Bronchial epithelial cell (primary cell): Measurements from ENCODE around the gene ZNF618. TPM values are rescaled to one million over a fixed set of nuclear protein-coding genes. Genes with fewer than 3 reads are reported as not detected.
A peak's percentile ranks its signal among the peaks of the same experiment; 100 is the strongest.

Experiments
- DNase-seq: peaks from one replicate; pipeline ENCODE4 v3.0.0-alpha.2; 2010; ENCODE audit warnings: low read depth
- FAIRE-seq: peaks from 2 replicates; lab custom pipeline; 2011; peaks lifted over from hg19 to GRCh38; lab: Jason Lieb, UNC
- H3K27me3 ChIP-seq: 2 replicates; pipeline ENCODE4 v1.5.1; 2011; ENCODE audit warnings: low read length; ENCODE audit not compliant: control insufficient read depth, insufficient read depth
- H3K36me3 ChIP-seq: 2 replicates; pipeline ENCODE4 v1.5.1; 2011; ENCODE audit warnings: low read length; ENCODE audit not compliant: control insufficient read depth, insufficient read depth
- H3K4me3 ChIP-seq: 2 replicates; pipeline ENCODE4 v1.5.1; 2011; ENCODE audit warnings: mild to moderate bottlenecking, low read depth, low read length, control low read depth
- total RNA-seq: library from RNA; depleted of rRNA; stranded (reverse); fragments of >200 nt; gene quantifications from 2 replicates; pipeline ENCODE4 v1.2.1, GENCODE V29; 2014
- TF ChIP-seq, protein P1 (sequence below): IDR thresholded peaks from 2 replicates; pipeline ENCODE4 v1.5.1; 2011; ENCODE audit warnings: mild to moderate bottlenecking, moderate library complexity, low read length, control low read depth, inconsistent platforms; ENCODE audit not compliant: insufficient read depth, severe bottlenecking

ZNF618 gene
- total RNA-seq, 1 donor from 2014 or later, result 1.6 TPM

DNA sequence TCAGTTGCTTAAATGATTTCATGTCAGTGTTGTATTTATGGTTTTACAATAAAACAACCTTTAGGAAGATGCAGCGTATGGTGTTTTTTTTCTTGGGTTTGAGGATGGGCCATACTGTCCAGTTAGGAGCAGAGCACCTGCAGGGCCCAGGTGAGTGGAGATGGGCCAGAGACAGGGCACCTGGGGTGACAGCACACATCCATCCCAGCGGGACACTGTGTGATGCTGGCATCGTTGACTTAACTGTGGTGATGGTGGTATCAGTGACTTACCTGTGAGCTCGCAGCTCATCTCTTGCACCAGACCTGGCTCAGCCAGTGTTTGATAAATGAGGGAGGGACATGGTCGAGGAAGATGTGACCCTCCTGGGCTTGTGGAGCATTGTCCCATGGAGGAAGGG, 180.4 kb downstream of the ZNF618 start:
- TF ChIP-seq, protein P1, sequence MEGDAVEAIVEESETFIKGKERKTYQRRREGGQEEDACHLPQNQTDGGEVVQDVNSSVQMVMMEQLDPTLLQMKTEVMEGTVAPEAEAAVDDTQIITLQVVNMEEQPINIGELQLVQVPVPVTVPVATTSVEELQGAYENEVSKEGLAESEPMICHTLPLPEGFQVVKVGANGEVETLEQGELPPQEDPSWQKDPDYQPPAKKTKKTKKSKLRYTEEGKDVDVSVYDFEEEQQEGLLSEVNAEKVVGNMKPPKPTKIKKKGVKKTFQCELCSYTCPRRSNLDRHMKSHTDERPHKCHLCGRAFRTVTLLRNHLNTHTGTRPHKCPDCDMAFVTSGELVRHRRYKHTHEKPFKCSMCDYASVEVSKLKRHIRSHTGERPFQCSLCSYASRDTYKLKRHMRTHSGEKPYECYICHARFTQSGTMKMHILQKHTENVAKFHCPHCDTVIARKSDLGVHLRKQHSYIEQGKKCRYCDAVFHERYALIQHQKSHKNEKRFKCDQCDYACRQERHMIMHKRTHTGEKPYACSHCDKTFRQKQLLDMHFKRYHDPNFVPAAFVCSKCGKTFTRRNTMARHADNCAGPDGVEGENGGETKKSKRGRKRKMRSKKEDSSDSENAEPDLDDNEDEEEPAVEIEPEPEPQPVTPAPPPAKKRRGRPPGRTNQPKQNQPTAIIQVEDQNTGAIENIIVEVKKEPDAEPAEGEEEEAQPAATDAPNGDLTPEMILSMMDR, result no peak
- DNase-seq, result no peak
- peaks cover under 1% of the 10 kb centered on the region for H3K36me3 ChIP-seq
- H3K4me3 ChIP-seq, result no peak overlapping the region
- FAIRE-seq, result no peak
- no peaks in the 10 kb centered on the region for H3K27me3 ChIP-seq

DNA sequence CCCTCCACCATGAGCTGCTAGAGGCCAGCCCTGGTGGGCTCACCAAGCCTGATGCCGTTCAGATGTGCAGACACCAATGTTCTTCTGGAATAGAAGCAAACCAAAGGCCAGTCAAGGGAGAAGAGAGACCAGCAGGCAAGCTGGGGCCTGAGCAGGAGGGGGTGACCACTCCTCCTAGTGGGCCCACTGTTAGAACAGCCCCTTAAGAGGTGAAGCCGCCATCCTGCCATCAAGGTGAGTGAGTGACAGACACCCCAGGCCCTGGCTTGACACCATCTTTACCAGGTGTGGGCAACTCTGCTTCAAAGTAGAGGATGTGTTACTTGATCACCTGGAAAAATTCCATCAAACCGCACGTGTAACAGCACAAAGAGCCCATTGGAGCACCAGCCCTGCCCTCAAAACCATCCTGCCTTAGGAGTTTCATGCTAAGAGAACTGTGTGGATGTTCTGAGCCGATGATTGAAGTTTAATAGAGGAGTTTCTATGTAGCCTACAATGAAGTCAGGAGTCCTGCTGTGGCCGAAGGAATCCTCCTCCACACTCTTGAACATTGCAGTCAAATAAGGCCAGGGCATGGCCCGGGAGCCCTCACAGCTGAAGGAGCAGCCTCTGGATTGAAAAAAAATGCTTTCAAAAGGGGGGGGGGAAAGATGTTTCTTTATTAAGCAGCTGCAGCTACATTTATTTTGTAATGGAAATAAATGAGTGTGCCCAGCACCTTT, 181.2 kb downstream of the ZNF618 start:
- H3K4me3 ChIP-seq, result no peak overlapping the region
- no peaks in the 10 kb centered on the region for H3K36me3 ChIP-seq
- FAIRE-seq (no peak), DNase-seq (no peak)
- H3K27me3 ChIP-seq, result no peaks in the 10 kb centered on the region
- TF ChIP-seq, protein P1, result no peak

DNA sequence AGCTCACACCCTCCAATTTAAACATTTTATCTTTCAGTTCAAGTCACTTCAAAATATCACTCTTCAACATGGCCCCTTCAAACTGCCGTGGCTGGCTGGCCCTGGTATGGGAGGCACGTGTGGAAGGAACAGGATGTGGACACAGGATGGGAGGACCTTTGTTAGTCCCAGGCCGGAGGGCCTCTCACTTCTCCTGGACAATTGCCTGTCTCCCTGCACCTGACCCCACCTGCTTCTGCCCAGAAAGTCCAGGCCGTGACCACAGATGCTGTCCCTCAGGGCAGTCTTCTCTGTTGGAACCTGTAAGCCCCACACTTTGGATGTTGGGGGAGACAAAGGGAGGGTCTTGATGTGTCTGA, 182.6 kb downstream of the ZNF618 start:
- FAIRE-seq (no peak), DNase-seq (no peak)
- TF ChIP-seq, protein P1, result no peak
- Histone ChIP-seq H3K27me3 (peaks cover 6% of the 10 kb centered on the region), H3K36me3 (no peaks in the 10 kb centered on the region), H3K4me3 (no peak overlapping the region)

DNA sequence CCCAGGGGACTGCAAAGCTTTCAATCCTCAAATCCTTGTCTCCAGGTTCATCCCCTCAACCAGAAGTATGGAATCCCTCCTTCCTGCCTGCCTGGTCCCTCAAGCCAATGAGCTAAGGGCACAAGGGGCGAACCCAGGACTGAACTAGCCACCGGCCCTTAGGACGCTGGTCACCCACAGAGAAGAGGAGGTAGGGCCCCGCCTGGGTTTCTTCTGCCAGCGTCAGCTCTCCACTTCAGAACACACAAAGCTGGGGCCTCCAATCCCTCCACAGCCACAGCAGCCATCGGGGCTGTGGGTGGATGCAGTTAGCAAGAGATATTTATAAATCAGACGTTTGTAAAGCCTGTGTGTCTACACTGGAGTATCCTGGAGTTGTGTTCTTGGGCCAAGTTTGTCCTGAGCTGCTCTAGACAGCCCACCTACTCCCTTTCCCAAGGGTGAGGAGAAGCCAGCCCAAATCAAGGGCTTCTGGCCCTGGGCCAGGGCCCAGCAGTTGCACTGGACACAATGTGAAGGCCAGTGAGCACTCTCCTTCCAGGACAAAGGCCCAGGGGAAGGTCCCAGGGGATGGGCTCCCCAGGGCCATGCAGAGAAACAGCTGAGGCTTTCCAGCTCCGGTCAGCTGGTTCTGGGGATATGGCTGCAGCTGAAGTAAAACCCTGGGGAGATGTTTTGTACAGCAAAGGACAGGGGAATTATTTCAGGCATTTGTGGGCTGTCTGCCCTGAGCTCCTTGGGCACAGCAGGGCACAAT, 183.1 kb downstream of the ZNF618 start:
- peaks cover 6% of the 10 kb centered on the region for H3K27me3 ChIP-seq
- DNase-seq (no peak), FAIRE-seq (peak; percentile 28)
- no peak overlapping the region for H3K4me3 ChIP-seq
- TF ChIP-seq, protein P1, result no peak
- no peaks in the 10 kb centered on the region for H3K36me3 ChIP-seq

DNA sequence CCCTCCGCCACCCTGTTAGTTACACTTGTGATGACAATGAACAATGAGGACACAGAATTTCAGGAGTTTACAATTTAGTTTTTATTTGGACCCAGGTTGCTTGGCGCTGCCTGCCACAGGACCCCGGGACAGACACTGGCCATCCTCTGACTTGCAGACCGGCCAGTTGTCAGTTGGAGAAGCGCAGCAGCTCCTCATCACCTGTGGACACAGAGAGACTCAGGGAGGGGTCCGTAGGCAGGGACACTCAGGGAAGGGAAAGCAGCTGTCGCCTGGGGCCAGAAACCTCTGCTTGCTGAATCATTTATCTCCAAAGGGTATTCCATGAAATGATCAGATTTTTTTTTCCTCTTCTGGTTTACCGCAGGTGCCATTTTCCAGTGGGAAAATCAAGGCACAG, 184.0 kb downstream of the ZNF618 start:
- DNase-seq, result no peak
- Histone ChIP-seq H3K4me3 (no peak overlapping the region), H3K27me3 (peaks cover 6% of the 10 kb centered on the region), H3K36me3 (no peaks in the 10 kb centered on the region)
- no peak for FAIRE-seq
- TF ChIP-seq, protein P1, result no peak
